Measurements from ENCODE around the gene NFKBIB. TPM values are rescaled to one million over a fixed set of nuclear protein-coding genes. Genes with fewer than 3 reads are reported as not detected.
A peak's percentile ranks its signal among the peaks of the same experiment; 100 is the strongest.

Gene NFKBIB
- polyA plus RNA-seq, 3 donors = 6.7 to 29.4 (median 9.0) TPM

- no peaks in the 10 kb centered on the region for H3K27me3 Mint-ChIP-seq (ENCODE audit: low read depth in 3 of 3)
- Histone ChIP-seq H3K4me3 (replicated peaks in 1 of 3; ENCODE audit: low read depth in 2 of 3, low read length in 3 of 3) (no peak overlapping the region), H3K9me3 (replicated peaks in 1 of 2; ENCODE audit: control insufficient read depth in 1 of 2, insufficient read depth in 1 of 2, low read length in 2 of 2) (no peaks in the 10 kb centered on the region), H3K4me2 (replicated peaks; ENCODE audit: extremely low read depth, low read length, poor library complexity, severe bottlenecking) (no peak overlapping the region), H3K36me3 (replicated peaks in 1 of 2; ENCODE audit: control insufficient read depth in 1 of 2, insufficient read depth in 2 of 2, low read length in 2 of 2) (peaks cover 42 to 45% of the 10 kb centered on the region in 2 donors), H3K4me1 (ENCODE audit: control insufficient read depth in 1 of 2, insufficient read depth in 2 of 2, low read length in 2 of 2) (peaks cover 4 to 11% of the 10 kb centered on the region in 2 donors), H3K27ac (ENCODE audit: low read depth in 1 of 2, low read length in 2 of 2) (no peak overlapping the region), H3K79me2 (ENCODE audit: insufficient read depth, low read length) (peaks cover 23% of the 10 kb centered on the region), H4K20me1 (ENCODE audit: insufficient read depth, low read length) (no peaks in the 10 kb centered on the region), H2AFZ (ENCODE audit: insufficient read depth, low read depth, low read length, poor library complexity, severe bottlenecking) (no peak overlapping the region), H3K27me3 (ENCODE audit: control insufficient read depth in 2 of 2, insufficient read depth in 2 of 2, low read length in 2 of 2) (no peaks in the 10 kb centered on the region), H3K9ac (ENCODE audit: insufficient read depth, low read length, poor library complexity, severe bottlenecking) (no peak overlapping the region)
- H3K4me1 Mint-ChIP-seq = peaks cover 7% of the 10 kb centered on the region
- no peak for TF ChIP-seq CTCF (IDR thresholded peaks at IDR 0.05)
- WGBS (ENCODE audit: insufficient coverage) = 100% methylated on average over 2 of the region's 4 CpGs
- no peak overlapping the region for H3K4me3 Mint-ChIP-seq
- DNase-seq = no peak
- H3K9me3 Mint-ChIP-seq = peaks cover 0 to 5% (median 0%) of the 10 kb centered on the region in 7 donors
- intact Hi-C loops (cut with micrococcal nuclease) = no loop called here
- H3K36me3 Mint-ChIP-seq = peaks cover 43 to 58% of the 10 kb centered on the region in 2 donors
- peak overlapping the region in 2 of 7 donors; percentile 40 to 57 for H3K27ac Mint-ChIP-seq
These were observed 5.9 kb downstream of the NFKBIB start for GRCh38 chr19:38905620-38906019.

- no peak for DNase-seq
- Mint-ChIP-seq H3K27ac (peak overlapping the region in 1 of 7 donors; percentile 31), H3K4me3 (no peak overlapping the region), H3K36me3 (peaks cover 43 to 58% of the 10 kb centered on the region in 2 donors), H3K27me3 (ENCODE audit: low read depth in 3 of 3) (peaks cover 0 to 4% (median 0%) of the 10 kb centered on the region in 3 donors), H3K9me3 (peaks cover 0 to 5% (median 0%) of the 10 kb centered on the region in 7 donors), H3K4me1 (no peaks in the 10 kb centered on the region)
- Histone ChIP-seq H3K27ac (ENCODE audit: low read depth in 1 of 2, low read length in 2 of 2) (no peak overlapping the region), H3K4me1 (ENCODE audit: control insufficient read depth in 1 of 2, insufficient read depth in 2 of 2, low read length in 2 of 2) (no peaks in the 10 kb centered on the region), H3K79me2 (ENCODE audit: insufficient read depth, low read length) (peaks cover 7% of the 10 kb centered on the region), H3K27me3 (ENCODE audit: control insufficient read depth in 2 of 2, insufficient read depth in 2 of 2, low read length in 2 of 2) (no peaks in the 10 kb centered on the region), H3K9ac (ENCODE audit: insufficient read depth, low read length, poor library complexity, severe bottlenecking) (no peak overlapping the region), H4K20me1 (ENCODE audit: insufficient read depth, low read length) (no peaks in the 10 kb centered on the region), H3K4me2 (replicated peaks; ENCODE audit: extremely low read depth, low read length, poor library complexity, severe bottlenecking) (no peak overlapping the region), H3K4me3 (replicated peaks in 1 of 3; ENCODE audit: low read depth in 2 of 3, low read length in 3 of 3) (no peak overlapping the region), H3K36me3 (replicated peaks in 1 of 2; ENCODE audit: control insufficient read depth in 1 of 2, insufficient read depth in 2 of 2, low read length in 2 of 2) (peaks cover 42 to 45% of the 10 kb centered on the region in 2 donors), H3K9me3 (replicated peaks in 1 of 2; ENCODE audit: control insufficient read depth in 1 of 2, insufficient read depth in 1 of 2, low read length in 2 of 2) (no peaks in the 10 kb centered on the region), H2AFZ (ENCODE audit: insufficient read depth, low read depth, low read length, poor library complexity, severe bottlenecking) (no peak overlapping the region)
- 98% methylated on average over 24 of the region's 29 CpGs for WGBS (ENCODE audit: insufficient coverage)
- intact Hi-C loops (cut with micrococcal nuclease) = no loop called here
- TF ChIP-seq CTCF (IDR thresholded peaks at IDR 0.05) = no peak
These were observed 7.5 kb downstream of the NFKBIB start for GRCh38 chr19:38907227-38907626.

All from CD14-positive monocyte (primary cell).